KOPT-K1 (cell line): ENCODE results near the gene TUBG1.
"Not testable (repeated sequence)": the region's sequence is repeated elsewhere in the genome, so short reads cannot be mapped to it uniquely, and the experiment has no call there.

Experiments used
- H3K27ac ChIP-seq: fragments of 200-600 bp; sonication (generic); 2 replicates; pipeline ENCODE4 v1.5.1; 2016; ENCODE audit warnings: antibody characterized with exemption, mild to moderate bottlenecking, low read depth, low read length; ENCODE audit not compliant: poor library complexity, severe bottlenecking
- H3K36me3 ChIP-seq: fragments of 200-600 bp; sonication (generic); 2 replicates; pipeline ENCODE4 v1.5.1; 2017; ENCODE audit warnings: antibody characterized with exemption, mild to moderate bottlenecking, low read length, moderate library complexity; ENCODE audit not compliant: insufficient read depth
- H3K9me3 ChIP-seq: fragments of 200-600 bp; sonication (generic); 2 replicates; pipeline ENCODE4 v1.5.1; 2017; ENCODE audit warnings: antibody characterized with exemption, low read length, mild to moderate bottlenecking; ENCODE audit not compliant: insufficient read depth, poor library complexity, severe bottlenecking

TUBG1 gene

DNA sequence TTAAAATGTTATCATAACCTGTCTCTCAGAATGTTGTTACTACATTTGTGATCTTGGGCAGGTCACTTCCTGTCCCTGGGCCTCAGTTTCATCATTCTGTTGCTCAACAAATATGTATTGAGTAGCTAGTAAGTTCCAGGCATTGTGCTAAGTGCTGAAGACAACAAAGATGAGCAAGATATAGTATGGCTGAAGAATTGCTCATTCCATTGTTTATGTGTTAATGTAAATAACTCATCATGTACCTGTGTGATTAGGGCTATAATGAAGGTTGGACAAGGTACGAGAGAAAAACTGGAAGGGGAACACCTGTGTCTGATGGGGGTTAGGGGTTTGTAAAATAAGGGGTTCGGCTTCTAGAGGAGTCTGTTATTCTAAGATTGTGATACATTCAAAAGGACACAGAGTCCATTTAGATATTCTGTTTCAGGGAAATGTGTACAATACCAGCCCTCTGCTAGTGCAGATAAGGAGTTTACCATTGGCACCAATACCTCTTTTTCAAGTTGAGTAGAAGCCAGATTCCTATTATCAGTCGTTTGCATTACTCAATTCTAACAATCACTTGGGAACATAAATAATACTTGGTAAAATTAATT, 20.0 kb downstream of the TUBG1 start:
- Histone ChIP-seq H3K27ac (no peak overlapping the region), H3K36me3 (no peaks in the 10 kb centered on the region)

DNA sequence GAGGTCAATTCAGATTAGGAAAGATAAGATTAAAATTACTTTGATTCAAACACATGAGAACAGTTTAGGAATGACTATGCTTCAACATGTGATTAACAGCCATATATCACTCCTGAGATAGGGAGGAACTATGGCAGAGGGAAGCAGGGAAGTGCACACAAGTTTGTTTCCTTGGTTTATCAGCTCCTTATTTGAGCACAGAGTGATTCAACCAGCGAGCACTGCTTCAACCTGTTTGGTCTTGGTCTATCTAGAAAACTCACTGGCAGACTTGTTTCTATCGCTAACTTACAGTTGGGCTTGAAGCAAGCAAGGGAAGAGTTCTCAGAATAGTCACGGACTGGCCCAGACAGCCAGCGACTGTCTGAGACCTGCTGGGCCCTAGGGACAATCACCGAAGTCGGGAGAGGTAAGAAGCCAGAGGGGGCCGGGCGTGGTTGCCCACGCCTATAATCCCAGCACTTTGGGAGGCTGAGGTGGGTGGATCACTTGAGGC, 23.5 kb downstream of the TUBG1 start:
- Histone ChIP-seq H3K36me3 (no peaks in the 10 kb centered on the region), H3K27ac (no peak overlapping the region), H3K9me3 (no peaks in the 10 kb centered on the region)

More for the DNA sequence above, 20.0 kb downstream of the TUBG1 start:
- H3K9me3 ChIP-seq: no peaks in the 10 kb centered on the region

DNA sequence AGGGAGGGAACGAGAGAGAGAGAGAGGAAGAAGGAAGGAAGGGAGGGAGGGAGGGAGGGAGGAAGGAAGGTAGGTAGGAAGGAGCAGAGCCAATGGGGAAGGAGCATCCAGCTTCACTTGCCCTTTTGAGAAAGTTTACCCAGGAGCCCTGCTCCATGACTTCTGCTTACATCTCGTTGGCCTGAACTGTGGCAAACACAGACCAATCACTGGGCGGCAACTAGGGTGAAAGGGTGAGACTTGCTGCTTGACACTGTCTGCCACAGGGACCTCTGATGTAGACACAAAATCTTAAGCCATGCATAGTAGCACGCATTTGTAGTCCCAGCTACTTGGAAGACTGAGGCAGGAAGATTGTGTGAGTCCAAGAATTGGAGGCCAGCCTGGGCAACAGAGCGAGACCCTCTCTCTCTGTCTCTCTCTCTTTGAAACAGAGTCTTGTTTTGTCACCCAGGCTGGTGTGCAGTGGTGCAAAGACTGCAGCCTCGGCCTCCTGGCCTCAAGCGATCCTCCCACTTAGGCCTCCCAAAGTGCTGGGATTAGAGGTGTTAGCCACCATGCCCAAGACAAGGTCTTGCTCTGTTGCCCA, 30.1 kb downstream of the TUBG1 start:
- Histone ChIP-seq H3K9me3 (no peaks in the 10 kb centered on the region), H3K27ac (no peak overlapping the region)

DNA sequence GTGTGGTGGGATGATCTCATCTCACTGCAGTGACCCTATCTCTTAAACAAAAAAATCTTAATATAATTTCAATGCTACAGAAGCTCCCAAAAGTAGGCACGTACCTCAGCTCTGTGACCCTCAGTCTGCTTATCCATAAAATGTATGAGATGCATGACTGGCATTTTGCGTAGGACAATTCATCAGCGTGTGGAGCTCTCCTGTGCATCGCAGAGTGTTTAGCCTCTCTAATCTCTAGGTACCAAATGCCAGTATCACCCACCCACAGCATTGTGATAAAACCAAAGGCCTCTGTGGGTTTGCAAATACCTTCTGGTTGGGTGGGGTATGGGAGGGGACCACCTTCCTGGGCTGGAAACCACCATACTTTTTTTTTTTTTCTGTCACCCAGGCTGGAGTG, 30.6 kb downstream of the TUBG1 start:
- H3K27ac ChIP-seq: no peak overlapping the region
- no peaks in the 10 kb centered on the region for H3K36me3 ChIP-seq
- no peaks in the 10 kb centered on the region for H3K9me3 ChIP-seq

More for the DNA sequence above, 30.1 kb downstream of the TUBG1 start:
- no peaks in the 10 kb centered on the region for H3K36me3 ChIP-seq

DNA sequence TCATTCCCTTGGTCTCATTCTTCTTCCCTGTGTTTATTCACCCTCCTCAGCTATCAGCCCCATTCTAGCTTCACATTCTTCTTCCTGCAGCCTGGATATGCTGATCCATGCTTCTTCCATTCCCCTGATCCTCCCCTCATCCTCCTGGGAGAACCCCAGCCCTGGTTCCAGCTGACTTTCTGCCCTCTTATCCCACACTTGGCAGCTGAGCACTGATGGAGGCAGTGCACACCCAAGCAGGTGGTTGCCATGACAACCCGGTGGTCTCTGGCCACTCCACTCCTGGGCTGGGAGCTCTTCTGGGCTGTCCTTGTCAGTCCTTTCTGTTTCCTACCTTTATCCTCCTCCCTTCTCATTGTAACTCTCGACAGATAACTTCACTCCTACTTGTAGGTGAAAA, 32.9 kb downstream of the TUBG1 start:
- Histone ChIP-seq H3K9me3 (no peaks in the 10 kb centered on the region), H3K36me3 (no peaks in the 10 kb centered on the region), H3K27ac (no peak overlapping the region)

DNA sequence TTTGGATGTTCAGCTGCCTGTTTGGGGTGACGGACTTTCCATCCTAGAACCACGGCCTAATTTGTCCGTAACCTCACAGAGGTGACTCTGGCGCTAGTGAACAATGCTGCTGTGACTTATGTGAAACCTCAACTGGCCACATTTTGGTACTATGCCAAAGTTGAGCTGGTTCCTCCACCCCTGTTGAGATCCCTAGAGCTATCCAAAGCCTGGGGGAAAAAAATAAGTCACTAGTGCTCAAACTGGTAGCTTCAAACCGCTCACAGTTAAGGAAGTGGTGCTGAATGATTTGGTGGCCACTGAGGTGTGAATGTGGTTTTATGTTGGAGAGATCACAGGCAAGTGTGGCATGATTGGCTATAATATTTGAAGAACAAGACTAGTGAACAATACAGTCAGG, 38.3 kb downstream of the TUBG1 start:
- H3K27ac ChIP-seq: no peak overlapping the region
- no peaks in the 10 kb centered on the region for H3K9me3 ChIP-seq
- H3K36me3 ChIP-seq: no peaks in the 10 kb centered on the region

DNA sequence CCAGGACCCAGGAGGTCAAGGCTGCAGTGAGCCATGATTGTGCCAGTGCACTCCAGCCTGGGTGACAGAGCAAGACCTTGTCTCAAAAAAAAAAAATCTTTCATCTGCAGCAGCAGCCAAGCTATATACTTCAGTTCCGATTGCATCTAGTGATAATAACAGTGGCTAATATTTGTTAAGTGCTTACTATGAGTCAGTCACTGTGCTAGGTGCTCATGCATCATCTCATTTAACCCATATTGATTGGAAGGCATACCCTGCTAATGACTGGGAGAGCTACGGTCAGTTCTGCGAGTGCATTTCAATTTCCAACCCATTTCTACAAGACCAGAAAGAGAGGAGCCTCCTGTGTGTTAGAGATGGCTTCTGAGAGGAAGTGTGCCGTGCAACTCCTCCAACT, 41.9 kb downstream of the TUBG1 start:
- no peak overlapping the region for H3K27ac ChIP-seq
- H3K9me3 ChIP-seq: no peaks in the 10 kb centered on the region
- H3K36me3 ChIP-seq: no peaks in the 10 kb centered on the region

DNA sequence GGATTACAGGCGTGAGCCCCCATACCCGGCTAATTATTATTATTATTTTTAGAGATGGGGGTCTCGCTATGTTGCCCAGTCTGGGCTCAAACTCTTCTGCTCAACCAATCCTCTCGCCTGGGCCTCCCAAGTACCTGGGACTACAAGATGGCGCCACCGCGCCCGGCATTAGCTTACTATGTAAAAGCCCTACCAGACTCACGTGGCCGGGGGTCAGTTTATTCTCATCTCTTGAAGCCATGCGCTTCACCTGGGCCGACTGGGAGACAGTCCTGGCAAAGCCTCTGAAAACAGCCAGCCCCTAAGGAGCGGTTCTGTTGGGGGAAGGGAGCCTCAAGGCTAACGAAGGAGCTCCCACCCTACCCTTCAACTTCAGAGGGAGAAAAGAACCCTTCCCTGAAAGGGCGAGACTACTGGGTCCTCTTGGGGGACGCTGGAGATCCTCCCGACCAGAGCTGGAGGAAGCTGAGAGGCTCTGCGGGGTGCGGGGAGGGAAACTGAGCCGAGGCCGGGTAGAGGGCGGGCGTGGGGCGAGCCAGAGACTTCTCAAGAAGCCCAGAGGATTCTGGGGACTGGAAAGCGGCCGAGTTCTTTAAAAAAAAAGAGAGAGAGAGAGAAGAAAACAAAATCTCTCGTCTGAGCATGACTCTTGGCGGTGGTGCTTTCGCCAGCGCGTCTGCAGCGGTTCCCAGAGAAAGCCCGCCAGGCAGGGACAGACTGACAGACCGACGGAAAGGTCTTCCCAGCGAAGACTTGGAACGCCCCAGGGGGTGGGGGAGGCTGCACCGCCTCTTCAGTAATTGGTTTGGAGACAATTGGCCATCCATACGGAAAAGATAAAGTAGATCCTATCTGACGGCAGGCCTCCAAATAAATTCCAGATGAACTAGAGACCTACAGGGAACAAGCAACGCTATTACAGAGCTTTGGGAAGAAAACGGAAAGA, 44.0 kb downstream of the TUBG1 start:
- H3K36me3 ChIP-seq: no peaks in the 10 kb centered on the region
- H3K27ac ChIP-seq: no peak overlapping the region
- H3K9me3 ChIP-seq: no peaks in the 10 kb centered on the region

DNA sequence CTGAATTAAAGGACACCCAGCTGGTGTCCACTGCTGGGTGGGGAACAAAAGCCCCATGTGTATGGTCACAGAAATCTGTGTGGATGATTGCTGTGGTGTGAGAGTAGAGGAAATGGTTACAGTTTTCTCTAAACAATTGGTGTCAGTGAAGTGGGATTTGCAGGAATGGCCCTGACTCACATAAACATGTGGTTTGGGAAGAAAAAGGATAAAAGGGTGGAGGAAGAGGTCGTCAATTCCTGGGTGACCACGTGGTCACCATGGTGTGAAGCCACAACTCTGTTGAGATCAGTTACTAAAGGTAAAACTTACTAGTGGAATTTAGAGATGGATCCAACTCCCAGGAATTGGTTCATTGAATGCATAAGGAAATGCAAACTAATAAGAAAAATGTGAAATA, 46.0 kb downstream of the TUBG1 start:
- Histone ChIP-seq H3K36me3 (no peaks in the 10 kb centered on the region), H3K27ac (no peak overlapping the region), H3K9me3 (no peaks in the 10 kb centered on the region)

DNA sequence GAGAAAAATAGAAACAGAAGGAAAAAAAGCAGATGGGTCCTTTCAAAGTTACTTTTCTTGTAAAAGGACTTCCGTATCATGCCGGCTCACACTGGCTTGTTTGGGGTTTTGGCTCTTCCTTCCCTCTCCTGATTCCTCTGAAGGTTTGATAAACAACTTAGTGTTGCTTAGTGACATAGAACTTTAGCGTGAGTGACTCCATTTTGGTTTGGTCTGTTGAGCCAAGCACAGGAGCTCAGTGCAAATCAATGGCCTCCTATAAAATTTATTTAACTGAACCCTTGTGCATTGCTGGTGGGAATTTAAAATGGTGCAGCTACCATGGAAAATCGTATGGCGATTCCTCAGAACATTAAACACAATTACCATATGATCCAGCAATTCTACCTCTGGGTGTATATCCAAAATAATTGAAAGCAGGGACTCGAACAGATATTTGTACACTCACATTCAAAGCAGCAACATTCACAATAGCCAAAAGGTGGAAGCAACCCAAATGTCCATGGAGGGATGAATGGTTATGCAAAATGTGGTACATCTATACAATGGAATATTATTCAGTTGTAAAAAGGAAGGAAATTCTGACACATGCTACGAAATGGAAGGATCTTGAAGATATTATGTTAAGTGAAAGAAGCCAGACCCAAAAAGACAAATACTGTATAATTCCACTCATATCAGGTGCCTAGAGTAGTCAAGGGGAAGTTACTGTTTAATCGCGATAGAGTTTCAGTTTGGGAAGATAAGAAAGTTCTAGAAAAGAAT, 48.5 kb downstream of the TUBG1 start:
- Histone ChIP-seq H3K27ac (no peak overlapping the region), H3K36me3 (peaks cover 5% of the 10 kb centered on the region; the same call in 1 of the 2 replicates)

DNA sequence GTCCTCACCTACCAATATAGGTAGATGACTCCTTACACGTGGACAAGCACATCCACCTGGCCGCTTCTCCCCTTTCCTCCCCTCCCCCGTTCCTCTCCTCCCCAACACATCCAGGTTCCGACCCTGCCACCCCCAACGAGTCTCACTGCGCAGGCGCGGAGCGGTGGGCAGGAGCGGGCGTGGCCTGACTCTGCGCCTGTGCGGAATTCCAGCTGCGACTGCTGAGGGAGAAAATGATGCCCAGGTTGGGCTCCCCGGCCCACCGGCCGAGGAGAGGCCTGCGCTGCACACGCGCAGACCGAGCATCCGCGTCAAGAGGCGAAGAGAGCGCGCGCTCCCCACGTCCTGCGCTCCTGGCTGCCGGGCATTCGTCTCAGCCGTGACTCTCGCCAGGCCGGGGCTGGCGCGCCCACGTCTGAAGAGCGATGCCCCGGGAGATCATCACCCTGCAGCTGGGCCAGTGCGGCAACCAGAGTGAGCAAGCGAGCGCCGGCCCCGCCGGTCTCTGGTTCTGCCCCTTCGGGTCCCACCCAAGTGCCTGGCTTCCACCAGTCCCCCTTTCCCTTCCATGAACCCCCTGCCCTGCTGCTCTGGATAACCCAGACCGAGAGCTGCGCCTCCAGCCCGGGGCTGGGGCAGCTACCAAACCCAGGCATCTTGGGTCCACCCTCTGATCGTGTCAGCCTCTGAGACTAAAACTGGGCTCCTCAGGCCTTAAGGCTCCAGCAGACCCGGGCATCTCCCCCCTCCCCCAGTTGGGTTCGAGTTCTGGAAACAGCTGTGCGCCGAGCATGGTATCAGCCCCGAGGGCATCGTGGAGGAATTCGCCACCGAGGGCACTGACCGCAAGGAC, 49.8 kb downstream of the TUBG1 start, which contains the start of gene TUBG2:
TSS of gene TUBG2 (plus strand) at position 206 of the 853 bp plus-strand sequence. CDS start at position 426, 220 bp downstream.
- peaks cover 5% of the 10 kb centered on the region; the same call in 1 of the 2 replicates for H3K36me3 ChIP-seq
- H3K9me3 ChIP-seq: no peaks in the 10 kb centered on the region
- peak within 1 kb of the TSS; percentile 30 for H3K27ac ChIP-seq

More for the DNA sequence above, 48.5 kb downstream of the TUBG1 start:
- H3K9me3 ChIP-seq: no peaks in the 10 kb centered on the region

DNA sequence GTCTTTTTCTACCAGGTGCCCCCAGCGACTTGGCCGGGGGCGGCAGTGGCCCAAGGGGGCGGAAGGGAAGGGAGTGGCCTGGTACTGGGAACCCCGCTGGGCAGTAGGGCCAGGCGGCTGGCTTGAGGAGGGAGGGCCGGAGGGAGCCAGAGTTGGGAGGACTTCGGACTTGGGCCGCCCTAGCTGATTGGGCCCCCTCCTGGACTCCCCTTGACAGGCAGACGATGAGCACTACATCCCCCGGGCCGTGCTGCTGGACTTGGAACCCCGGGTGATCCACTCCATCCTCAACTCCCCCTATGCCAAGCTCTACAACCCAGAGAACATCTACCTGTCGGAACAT, 50.4 kb downstream of the TUBG1 start:
- not testable (repeated sequence) for H3K36me3 ChIP-seq, H3K27ac ChIP-seq, H3K9me3 ChIP-seq

DNA sequence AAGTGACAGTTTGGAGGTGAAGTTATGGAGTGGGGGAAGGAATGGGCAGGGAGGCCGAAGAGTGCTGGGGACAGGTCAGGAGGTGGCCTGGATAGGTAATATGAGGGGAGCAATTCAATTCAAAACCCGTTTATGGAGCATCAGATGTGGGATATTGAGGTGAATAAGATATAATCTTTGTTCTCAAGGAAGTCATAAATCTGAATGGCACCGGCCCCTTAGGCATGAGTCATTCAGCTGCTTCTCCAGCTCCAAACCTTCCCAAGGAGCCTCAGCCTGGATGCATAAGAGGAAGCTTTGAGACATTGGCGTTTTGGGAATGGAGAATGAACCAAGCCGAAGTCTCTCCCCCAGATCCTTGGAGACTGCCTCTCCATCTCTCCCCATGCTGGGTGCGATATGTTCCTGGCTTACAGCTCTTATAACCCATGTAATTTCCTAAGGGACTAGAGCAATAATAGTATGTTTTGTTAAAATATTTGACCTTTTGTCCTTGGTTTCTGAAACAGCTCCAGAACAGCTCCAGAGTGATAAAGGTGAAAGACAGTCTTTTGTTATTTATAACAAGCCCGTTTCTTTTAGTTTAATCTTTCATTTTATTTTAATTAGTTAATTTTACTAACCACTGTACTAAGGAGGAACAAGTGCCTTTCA, 51.3 kb downstream of the TUBG1 start:
- no peaks in the 10 kb centered on the region for H3K9me3 ChIP-seq
- no peak overlapping the region for H3K27ac ChIP-seq
- H3K36me3 ChIP-seq: peaks cover 10% of the 10 kb centered on the region; the same call in 1 of the 2 replicates
